PC-9 (cell line): ENCODE measurements around the gene TPM2.

Experiments used
- CTCF ChIP-seq: fragments of 200-600 bp; sonication (generic); conservative IDR thresholded peaks from 2 replicates; pipeline ENCODE4 v1.6.1; 2017; ENCODE audit warnings: mixed run types, antibody characterized with exemption, mild to moderate bottlenecking, moderate library complexity
- EZH2 ChIP-seq: fragments of 200-600 bp; sonication (generic); IDR thresholded peaks from 2 replicates; pipeline ENCODE4 v1.8.0; 2017; ENCODE audit warnings: antibody characterized with exemption, low read depth

GRCh38 chr9:35731415-35732184, 41.9 kb upstream of the TPM2 start:
- no peak for TF ChIP-seq CTCF
- no peak for TF ChIP-seq EZH2
